Right ventricle myocardium superior (tissue), 1 donor: Measurements from ENCODE around the gene PTGDR. TPM values are rescaled to one million over a fixed set of nuclear protein-coding genes. Genes with fewer than 3 reads are reported as not detected.

Experiments used
- ATAC-seq: fragments of 200-7000 bp; cut with Tn5 transposase; one replicate; pipeline ENCODE4 v1.9.1; 2020; ENCODE audit warnings: mild to moderate bottlenecking; ENCODE audit not compliant: poor library complexity
- DNase-seq: peaks from one replicate; pipeline ENCODE4 v3.0.0-alpha.2; 2020
- intact Hi-C: fragments of 100-400 bp; cut with DNase I; formaldehyde crosslinking; loops from one replicate; pipeline ENCODE4 v1.11.2; 2022
- total RNA-seq: library from RNA; stranded (reverse); fragmentation: NEBNext Ultra II Directional; extraction: Animal tissue kit (Norgen Biotek cat#: 25700); gene quantifications from one replicate; pipeline ENCODE4 v1.2.1, GENCODE V29; 2021
- donor health status: DM: no; HTN: yes; CAD: no; lungs with severe emphysema.

The PTGDR gene
- total RNA-seq, 1 donor from 2014 or later: 0.89 TPM

DNA sequence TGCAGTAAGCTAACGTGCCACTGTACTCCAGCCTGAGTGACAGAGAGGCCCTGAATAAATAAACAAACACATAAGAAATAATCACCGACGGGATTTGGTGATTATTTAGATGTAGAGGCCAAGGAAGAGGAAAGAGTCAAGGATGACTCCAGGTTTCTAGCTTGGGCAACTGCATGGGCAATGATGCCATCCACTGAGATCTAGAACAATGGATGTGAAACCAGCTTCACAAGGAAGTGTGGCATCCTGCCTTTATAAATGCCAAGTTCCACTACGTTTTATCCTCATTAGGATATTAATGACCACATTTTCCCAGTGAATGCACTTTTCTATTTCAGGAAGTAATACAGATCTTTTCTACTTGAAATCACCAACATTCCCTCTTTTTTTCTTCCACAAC lies 35.7 kb downstream of the PTGDR start:
- DNase-seq: no peak
- intact Hi-C loops: loop anchor here (5.0 kb wide), 1 partner anchor 169 kb away; no protein-coding TSS in a partner anchor
- ATAC-seq: no peak

DNA sequence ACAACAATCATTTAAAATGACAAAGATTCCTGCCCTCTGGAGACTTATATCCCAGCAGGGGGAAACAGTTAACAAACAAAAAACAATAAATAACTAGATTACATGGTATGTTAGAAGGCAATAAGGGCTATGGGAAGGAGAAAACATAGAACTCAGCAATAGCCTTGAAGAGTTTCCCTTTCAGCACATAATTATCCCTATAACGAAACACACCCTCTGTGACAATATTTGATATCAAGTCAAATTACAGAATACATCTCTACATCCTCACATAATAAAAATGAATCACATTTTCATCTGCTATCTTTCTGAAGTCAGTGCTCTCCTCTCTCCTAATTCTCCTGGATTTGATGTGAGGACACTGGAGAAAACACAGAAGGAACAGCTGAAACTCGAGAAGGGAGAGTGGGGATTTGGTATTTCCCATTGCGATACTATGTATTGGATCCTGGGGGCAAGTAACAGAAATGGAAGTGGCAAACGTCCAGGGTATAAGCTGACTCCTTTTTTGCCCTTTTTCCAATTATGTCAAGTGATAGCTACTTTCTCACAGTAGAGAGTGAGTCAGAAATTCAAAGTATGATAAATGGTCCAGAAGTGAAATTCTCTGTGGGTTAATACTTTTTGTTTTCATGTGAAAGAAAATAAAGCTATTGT lies 36.9 kb downstream of the PTGDR start:
- ATAC-seq (no peak), DNase-seq (no peak)
- intact Hi-C loops: loop anchor here (5.0 kb wide), 1 partner anchor 168 kb away; no protein-coding TSS in a partner anchor

DNA sequence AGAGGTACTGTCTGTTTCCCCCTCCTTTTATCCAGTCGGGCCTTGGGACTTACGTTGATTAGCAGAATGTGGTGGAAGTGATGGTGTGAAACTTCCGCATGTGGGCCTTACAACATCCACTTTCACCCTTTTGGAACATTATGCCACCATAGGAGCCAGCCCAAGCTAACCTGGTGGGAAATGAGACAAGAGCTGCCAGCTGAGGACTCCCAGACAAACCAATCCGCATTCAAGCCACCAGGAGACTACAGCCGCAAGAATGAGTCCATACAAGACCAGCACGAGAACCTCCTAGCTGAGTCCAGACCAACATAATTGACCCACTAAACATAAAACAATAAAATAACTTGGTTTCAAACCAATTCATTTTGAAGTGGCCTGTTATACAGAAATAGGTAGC lies 37.5 kb downstream of the PTGDR start:
- ATAC-seq (no peak), DNase-seq (no peak)
- intact Hi-C loops: no loop called here

DNA sequence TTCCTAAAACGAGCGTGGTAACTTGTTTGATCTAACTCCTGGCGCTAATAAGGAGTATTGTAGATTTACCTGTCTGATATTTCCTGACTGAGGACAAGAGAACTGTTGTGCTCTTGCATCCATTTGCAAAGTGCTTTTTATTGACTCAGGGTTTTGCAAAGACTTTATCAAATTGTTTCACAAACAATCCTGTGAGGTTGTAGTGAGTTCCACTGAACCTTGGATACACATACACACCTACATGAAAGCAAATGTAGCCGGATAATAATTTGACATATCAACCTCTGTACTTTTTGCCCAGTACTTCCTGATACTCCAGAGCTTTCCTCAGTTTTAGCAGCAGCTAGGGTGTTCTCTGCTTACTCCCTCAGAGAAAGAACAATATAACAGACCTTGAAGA lies 39.9 kb downstream of the PTGDR start:
- no peak for ATAC-seq
- no peak for DNase-seq
- intact Hi-C loops: no loop called here

DNA sequence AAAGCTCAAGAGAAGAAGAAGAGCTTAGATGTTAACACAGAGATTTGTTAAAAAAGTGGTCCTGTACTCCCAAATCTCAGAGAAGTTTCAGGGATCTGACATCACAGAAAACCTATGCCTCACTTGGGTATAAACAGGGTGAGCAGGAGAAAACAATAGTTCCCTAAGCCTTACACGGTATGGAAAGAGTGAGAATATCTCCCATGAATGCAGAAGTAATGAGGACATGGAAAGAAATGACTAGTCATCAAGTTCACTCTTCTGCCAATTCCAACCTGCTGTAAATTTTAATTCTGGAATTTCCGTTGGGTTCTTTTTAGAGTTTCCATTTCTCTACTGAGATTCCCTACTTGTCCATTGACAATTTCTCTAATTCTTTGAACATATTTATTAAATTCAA lies 40.4 kb downstream of the PTGDR start:
- intact Hi-C loops: no loop called here
- DNase-seq: no peak
- no peak for ATAC-seq

DNA sequence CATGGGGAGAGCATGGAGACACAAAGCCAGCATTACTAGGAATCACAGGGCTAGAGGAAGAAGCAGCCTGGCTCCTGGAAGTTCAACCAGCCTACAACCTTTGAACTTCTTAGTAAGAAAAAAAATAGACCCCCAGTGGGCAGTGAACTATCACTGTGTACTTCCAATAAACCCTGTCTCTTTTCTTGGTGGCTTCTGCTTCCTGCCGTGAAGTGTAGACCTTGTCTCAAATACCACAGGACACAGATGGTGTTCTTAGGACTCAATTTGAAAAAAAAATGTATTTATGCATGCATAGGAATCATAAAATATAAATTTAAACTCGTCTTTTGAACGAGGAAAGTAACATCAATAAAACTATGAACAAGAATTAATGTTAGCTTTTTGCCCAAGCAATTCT lies 43.0 kb downstream of the PTGDR start:
- intact Hi-C loops: no loop called here
- DNase-seq (no peak), ATAC-seq (no peak)

DNA sequence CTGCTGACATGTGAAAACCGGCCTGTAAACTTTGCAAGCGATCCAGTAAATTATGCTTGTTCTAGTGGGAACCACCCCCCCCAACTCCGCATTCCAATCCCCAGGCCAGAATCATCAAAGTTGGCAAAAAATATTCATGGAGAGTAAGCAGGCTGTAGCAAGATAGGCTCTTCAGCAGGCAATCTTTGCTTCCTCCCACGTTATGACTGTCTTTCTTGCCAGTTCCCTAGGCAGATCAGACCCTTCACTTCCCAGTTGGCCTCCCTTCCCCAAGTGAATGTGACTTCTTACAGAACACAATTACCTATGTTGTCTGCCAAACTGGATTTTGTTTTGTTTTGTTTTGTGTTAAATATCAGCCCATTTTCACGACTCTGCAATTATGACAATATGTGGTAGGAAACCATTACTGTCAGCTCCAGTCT lies 45.4 kb downstream of the PTGDR start:
- intact Hi-C loops: no loop called here
- ATAC-seq (no peak), DNase-seq (no peak)

DNA sequence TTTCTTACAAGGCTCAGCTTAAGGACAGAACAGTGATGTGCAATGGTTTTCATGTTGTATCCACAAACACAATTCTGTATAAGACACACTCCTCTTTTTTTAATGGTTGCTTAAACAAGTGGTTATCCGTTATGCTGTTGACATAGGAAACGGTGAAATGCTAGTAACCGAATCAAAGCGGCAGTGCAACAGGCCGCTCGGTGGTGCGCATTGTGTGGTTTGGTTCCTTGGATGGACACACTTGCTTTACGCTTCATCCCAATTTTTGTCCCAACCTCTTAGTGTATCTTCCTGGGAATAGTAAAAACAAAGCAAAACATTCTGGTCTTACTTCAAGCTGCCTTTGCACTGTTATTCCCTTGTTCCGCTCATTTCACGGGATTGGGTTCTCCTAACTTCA lies 46.0 kb downstream of the PTGDR start:
- intact Hi-C loops: no loop called here
- ATAC-seq: no peak
- DNase-seq: no peak

DNA sequence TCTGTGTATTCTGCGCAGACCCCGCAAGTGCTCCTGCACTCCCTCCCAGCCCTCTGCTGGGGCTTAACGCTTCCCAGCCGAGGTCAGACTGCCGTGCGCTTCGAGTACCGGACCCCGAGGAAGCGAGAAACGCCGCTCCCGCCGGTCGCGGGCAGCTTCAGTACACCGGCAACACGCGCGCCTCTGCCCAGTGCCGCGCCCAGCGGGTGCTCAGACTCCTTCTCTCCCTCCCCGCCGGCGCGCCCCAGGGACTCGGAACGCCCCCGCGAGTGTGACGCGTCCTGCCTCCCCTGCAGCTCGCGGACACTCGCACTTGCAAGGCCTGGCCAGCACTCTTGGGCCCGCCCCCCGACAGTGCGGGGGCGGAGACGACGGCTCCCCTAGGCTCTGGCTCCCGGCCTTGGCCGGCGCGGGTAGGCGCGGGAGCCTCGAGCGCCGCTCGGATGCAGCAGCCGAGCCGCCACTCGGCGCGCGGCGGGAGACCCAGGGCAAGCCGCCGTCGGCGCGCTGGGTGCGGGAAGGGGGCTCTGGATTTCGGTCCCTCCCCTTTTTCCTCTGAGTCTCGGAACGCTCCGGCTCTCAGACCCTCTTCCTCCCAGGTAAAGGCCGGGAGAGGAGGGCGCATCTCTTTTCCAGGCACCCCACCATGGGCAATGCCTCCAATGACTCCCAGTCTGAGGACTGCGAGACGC lies 46.6 kb downstream of the PTGDR start, which contains the start of gene PTGER2:
PTGER2 (plus strand) TSS at position 410 of the 692 bp plus-strand sequence; CDS start at position 647, 237 bp downstream.
- DNase-seq: peak; percentile 94
- intact Hi-C loops: no loop called here
- peak; percentile 89 for ATAC-seq

DNA sequence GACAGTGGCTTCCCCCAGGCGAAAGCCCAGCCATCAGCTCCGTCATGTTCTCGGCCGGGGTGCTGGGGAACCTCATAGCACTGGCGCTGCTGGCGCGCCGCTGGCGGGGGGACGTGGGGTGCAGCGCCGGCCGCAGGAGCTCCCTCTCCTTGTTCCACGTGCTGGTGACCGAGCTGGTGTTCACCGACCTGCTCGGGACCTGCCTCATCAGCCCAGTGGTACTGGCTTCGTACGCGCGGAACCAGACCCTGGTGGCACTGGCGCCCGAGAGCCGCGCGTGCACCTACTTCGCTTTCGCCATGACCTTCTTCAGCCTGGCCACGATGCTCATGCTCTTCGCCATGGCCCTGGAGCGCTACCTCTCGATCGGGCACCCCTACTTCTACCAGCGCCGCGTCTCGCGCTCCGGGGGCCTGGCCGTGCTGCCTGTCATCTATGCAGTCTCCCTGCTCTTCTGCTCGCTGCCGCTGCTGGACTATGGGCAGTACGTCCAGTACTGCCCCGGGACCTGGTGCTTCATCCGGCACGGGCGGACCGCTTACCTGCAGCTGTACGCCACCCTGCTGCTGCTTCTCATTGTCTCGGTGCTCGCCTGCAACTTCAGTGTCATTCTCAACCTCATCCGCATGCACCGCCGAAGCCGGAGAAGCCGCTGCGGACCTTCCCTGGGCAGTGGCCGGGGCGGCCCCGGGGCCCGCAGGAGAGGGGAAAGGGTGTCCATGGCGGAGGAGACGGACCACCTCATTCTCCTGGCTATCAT lies 47.3 kb downstream of the PTGDR start:
- intact Hi-C loops: no loop called here
- DNase-seq: peak; percentile 54
- ATAC-seq: peak; percentile 31

DNA sequence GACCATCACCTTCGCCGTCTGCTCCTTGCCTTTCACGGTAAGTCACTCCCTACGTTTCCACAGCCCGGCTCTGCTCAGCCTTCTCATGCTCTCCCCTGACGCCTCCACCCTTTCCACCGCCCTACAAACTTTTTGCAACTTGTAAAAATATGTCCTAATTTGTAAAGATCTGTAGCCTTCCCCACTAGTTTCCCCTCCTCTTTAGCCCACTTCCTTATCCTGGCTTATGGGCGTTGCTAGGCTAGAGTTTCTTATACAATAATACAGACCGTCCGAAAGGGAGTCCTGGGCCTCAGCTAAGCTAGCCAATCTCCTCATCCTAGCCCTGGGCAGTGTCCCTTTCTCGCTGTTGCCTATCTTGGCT lies 47.8 kb downstream of the PTGDR start:
- DNase-seq: no peak
- intact Hi-C loops: no loop called here
- peak; percentile 28 for ATAC-seq

DNA sequence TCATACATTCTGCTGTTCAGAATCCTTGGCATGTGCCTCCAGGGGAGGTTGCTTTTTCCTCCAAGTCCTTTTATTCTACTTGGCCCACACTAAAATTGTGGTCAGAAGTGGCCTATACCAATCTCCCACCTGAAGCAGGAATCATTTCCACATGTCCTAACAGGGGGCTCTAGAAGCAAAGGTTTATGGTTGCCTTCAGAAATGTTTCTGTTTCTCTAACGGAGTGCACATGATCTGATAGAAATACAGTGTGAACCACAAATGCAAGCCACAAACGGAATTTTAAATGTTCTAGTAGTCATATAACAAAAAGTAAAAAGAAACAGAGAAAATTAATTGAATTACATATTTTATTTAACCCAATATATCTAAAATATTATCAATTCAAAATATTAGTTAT lies 50.6 kb downstream of the PTGDR start:
- intact Hi-C loops: no loop called here
- ATAC-seq (no peak), DNase-seq (no peak)

DNA sequence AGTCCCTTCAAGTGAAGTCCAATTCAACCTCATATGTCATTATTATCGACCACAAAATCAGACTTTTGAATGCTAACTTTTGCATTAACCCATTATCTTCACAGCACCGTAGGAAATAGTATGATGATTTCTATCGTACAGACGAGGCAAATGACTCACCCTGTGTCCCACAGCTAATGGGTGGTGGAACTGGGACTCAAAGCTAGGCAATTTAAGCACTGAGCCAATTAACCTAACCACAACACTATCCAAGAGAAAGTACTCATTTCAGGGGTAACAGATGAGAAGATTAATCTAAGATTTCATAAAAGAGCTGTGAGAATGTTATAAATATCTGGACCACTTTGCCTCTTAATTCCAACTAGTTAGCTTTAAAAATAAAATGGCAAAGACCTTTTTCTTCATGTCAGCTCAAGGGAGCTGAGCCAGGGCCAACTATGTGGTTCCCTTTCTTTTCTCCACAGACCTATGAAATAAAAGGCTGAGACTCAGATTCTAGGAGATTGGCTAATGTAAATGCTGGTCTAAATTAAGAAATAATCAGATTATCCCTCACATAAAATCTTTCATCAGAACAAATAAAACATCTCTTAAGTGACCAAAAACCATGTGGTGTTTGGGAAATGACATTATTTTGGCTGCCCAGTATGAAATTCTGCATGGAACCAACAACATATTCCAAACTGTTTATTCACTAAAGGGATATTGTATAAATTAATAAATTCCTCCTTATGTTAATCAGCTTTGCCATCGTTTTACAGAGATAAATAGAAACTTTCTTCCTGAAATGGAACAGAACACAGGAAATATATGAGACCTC lies 51.5 kb downstream of the PTGDR start:
- intact Hi-C loops: no loop called here
- no peak for DNase-seq

DNA sequence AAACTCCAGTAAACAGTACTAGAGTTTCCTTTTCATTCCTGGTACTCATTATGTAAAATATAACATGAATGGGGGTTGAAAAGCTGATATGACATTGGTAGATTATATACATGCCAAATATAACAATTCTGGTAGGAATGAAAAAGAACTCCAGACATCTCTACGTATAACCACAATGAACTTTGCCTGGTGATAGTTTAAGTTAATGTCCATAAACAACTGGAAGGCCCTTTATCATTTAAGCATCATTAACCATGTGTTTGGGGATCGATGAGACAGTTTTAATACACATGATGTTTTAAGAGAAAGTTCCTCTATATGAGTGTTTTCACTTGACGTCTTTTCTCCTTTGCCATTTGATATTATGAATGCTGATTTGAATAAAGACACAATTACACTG lies 52.4 kb downstream of the PTGDR start:
- no peak for DNase-seq
- intact Hi-C loops: no loop called here
- ATAC-seq: no peak

More for the DNA sequence above, 51.5 kb downstream of the PTGDR start:
- ATAC-seq: no peak

DNA sequence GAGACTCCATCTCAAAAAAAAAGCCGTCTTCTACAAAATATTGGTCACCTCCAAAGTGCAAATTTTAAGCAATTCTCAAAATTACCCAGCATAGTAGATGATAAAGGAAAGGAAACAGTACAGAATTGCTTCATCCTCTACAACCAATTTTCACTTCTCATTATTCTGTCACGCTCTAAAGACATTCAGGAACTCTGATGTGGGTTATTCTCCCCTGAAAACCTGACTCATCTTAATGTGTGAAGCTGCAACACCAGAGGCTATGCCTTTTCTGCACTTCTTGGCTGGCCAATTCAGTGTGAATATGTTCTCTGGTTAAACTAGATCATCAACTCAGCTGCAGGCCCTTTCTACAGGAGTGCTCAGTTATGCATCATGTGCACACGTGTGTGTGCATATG lies 57.6 kb downstream of the PTGDR start:
- ATAC-seq (peak; percentile 63), DNase-seq (no peak)
- intact Hi-C loops: no loop called here

DNA sequence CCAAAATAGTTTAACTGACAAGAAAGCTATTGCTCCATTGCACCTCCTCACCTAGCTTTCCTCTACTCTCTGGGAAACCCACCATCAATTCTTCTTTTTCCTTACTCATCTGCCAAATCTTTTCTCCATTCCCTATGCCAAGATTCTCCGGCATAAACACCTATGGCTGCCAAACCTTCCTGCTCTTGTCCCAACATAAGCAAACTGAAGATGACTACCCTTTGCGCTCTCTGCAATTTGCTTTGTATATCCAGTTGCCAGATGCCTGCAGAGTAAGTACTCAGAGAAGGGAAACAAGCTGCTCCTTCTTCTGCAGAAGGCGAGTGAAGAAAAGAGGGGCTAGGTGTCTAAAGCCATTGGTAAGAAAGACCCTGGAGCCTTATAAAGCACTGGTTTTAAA lies 58.1 kb downstream of the PTGDR start:
- intact Hi-C loops: no loop called here
- DNase-seq: no peak
- no peak for ATAC-seq
